ENCODE data around the gene ZNF581.

ZNF581 gene

DNA sequence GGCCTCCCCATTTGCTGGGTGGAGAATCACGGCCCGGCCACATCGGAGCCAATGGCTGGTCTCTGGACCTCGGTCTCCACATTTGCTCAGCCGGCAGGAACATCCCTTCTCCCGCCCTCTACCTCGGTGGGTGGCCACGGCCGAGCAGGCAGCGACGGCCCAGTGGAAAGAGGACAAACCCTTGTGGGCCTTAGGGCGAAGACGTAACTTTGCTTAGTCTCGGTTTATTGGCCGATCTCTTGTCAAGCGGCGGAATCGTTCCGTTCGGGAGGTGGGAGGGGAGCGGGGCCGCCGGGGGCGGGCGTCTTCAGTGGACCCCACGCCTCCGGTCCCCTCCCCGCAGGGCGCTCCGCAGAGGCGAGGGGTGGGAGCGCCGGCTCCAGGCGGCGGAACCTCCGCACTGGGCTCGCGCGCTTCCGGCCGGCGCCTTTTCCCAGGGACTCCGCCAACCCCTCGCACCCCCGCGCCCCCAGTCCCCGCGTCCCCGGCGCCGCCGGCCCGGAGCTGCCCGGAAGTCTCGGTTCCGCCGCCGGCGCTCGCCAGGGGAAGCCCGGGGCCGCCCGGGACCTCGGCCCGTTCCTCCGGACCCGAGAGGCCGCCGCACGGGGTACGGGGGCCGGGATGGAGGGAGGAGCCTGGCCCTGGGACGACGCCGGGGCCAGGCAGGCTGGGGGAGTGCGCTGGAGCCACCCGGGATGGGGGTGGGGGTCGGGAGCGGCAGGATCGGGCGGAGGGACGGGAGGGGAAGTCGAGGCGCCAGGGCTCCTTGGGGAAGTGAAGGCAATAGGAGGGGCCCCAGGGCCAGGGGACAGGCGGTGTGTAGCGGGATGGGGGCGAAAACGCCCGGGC is 2.6 kb upstream of the ZNF581 start, which contains the start of gene ZNF580 (continued):
- TF ChIP-seq, protein P1, sequence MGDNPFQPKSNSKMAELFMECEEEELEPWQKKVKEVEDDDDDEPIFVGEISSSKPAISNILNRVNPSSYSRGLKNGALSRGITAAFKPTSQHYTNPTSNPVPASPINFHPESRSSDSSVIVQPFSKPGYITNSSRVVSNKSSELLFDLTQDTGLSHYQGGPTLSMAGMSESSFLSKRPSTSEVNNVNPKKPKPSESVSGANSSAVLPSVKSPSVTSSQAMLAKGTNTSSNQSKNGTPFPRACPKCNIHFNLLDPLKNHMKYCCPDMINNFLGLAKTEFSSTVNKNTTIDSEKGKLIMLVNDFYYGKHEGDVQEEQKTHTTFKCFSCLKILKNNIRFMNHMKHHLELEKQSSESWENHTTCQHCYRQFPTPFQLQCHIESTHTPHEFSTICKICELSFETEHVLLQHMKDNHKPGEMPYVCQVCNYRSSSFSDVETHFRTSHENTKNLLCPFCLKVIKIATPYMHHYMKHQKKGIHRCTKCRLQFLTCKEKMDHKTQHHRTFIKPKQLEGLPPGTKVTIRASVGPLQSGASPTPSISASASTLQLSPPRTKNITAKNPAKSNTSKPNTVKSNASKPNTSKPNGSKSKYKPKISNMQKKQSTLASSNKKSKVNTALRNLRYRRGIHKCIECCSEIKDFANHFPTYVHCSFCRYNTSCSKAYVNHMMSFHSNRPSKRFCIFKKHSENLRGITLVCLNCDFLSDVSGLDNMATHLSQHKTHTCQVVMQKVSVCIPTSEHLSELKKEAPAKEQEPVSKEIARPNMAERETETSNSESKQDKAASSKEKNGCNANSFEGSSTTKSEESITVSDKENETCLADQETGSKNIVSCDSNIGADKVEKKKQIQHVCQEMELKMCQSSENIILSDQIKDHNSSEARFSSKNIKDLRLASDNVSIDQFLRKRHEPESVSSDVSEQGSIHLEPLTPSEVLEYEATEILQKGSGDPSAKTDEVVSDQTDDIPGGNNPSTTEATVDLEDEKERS (tag by site-specific recombination; IDR thresholded peaks at IDR 0.05): no peak
- TF ChIP-seq ZSCAN23 (tag by site-specific recombination; IDR thresholded peaks at IDR 0.05) (no peak), ZNF19 (tag by site-specific recombination; IDR thresholded peaks at IDR 0.05; ENCODE audit: low read depth) (no peak), GLIS2 (tag by site-specific recombination; IDR thresholded peaks at IDR 0.05) (peak; percentile 96), ZBTB8A (tag by site-specific recombination; IDR thresholded peaks at IDR 0.05) (peak; percentile 45; the same call in 1 of the 2 replicates), ZNF48 (tag by site-specific recombination; IDR thresholded peaks at IDR 0.05) (no peak), SP3 (tag by site-specific recombination; IDR thresholded peaks at IDR 0.05) (peak; percentile 80), ZNF335 (tag by site-specific recombination; conservative IDR thresholded peaks at IDR 0.05) (peak; percentile 90), ZFP69B (tag by site-specific recombination; IDR thresholded peaks at IDR 0.05) (peak; percentile 96), SALL2 (tag by site-specific recombination; IDR thresholded peaks at IDR 0.05; ENCODE audit: borderline replicate concordance) (no peak), ZNF785 (tag by site-specific recombination; IDR thresholded peaks at IDR 0.05) (no peak), ZNF776 (tag by site-specific recombination; IDR thresholded peaks at IDR 0.05; ENCODE audit: borderline replicate concordance) (no peak), ZEB2 (tag by site-specific recombination; IDR thresholded peaks at IDR 0.05) (peak; percentile 69), ZSCAN30 (tag by site-specific recombination; IDR thresholded peaks at IDR 0.05) (peak; percentile 54; the same call in 1 of the 2 replicates), ZNF24 (tag by site-specific recombination; IDR thresholded peaks at IDR 0.05) (no peak), ZNF768 (tag by site-specific recombination; IDR thresholded peaks at IDR 0.05) (no peak)
- TF ChIP-seq, protein P2, sequence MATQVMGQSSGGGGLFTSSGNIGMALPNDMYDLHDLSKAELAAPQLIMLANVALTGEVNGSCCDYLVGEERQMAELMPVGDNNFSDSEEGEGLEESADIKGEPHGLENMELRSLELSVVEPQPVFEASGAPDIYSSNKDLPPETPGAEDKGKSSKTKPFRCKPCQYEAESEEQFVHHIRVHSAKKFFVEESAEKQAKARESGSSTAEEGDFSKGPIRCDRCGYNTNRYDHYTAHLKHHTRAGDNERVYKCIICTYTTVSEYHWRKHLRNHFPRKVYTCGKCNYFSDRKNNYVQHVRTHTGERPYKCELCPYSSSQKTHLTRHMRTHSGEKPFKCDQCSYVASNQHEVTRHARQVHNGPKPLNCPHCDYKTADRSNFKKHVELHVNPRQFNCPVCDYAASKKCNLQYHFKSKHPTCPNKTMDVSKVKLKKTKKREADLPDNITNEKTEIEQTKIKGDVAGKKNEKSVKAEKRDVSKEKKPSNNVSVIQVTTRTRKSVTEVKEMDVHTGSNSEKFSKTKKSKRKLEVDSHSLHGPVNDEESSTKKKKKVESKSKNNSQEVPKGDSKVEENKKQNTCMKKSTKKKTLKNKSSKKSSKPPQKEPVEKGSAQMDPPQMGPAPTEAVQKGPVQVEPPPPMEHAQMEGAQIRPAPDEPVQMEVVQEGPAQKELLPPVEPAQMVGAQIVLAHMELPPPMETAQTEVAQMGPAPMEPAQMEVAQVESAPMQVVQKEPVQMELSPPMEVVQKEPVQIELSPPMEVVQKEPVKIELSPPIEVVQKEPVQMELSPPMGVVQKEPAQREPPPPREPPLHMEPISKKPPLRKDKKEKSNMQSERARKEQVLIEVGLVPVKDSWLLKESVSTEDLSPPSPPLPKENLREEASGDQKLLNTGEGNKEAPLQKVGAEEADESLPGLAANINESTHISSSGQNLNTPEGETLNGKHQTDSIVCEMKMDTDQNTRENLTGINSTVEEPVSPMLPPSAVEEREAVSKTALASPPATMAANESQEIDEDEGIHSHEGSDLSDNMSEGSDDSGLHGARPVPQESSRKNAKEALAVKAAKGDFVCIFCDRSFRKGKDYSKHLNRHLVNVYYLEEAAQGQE (tag by site-specific recombination; IDR thresholded peaks at IDR 0.05): no peak
- TF ChIP-seq, protein P3, sequence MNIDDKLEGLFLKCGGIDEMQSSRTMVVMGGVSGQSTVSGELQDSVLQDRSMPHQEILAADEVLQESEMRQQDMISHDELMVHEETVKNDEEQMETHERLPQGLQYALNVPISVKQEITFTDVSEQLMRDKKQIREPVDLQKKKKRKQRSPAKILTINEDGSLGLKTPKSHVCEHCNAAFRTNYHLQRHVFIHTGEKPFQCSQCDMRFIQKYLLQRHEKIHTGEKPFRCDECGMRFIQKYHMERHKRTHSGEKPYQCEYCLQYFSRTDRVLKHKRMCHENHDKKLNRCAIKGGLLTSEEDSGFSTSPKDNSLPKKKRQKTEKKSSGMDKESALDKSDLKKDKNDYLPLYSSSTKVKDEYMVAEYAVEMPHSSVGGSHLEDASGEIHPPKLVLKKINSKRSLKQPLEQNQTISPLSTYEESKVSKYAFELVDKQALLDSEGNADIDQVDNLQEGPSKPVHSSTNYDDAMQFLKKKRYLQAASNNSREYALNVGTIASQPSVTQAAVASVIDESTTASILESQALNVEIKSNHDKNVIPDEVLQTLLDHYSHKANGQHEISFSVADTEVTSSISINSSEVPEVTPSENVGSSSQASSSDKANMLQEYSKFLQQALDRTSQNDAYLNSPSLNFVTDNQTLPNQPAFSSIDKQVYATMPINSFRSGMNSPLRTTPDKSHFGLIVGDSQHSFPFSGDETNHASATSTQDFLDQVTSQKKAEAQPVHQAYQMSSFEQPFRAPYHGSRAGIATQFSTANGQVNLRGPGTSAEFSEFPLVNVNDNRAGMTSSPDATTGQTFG (tag by site-specific recombination; IDR thresholded peaks at IDR 0.05; ENCODE audit: borderline replicate concordance): no peak
